ENCODE data around the gene RFLNA.

- TF ChIP-seq CTCF (IDR thresholded peaks at IDR 0.05): no peak
- TF ChIP-seq POLR2A (IDR thresholded peaks at IDR 0.05): no peak
Observed at GRCh38 chr12:124252964-124253363, 41.9 kb upstream of the RFLNA start.
